Muscle of back (tissue), 13 donors: ENCODE measurements around the gene TMEM161A. TPM values are rescaled to one million over a fixed set of nuclear protein-coding genes. Genes with fewer than 3 reads are reported as not detected.
A peak's percentile ranks its signal among the peaks of the same experiment; 100 is the strongest.
"Not testable (repeated sequence)": the region's sequence is repeated elsewhere in the genome, so short reads cannot be mapped to it uniquely, and the experiment has no call there.

ENCODE experiments used
- DNase-seq, 3 donors: peaks; one replicate each; pipeline versions ENCODE4 v3.0.0 to v3.0.0-alpha.2; 2013
- long read RNA-seq, 9 donors: transcript quantifications; one replicate each; lab custom pipeline, GENCODE V29; 2026
- polyA plus RNA-seq, 10 donors: library from polyadenylated mRNA; unstranded; fragments of 120-200 nt; gene quantifications; one replicate each; pipeline ENCODE4 v1.2.1, GENCODE V29; 2013; ENCODE audit not compliant: insufficient read length in 10 of 10

TMEM161A gene
- 10 to 100 TPM; 16.8 to 26.9 (median 21.5) TPM for polyA plus RNA-seq
- long read RNA-seq, donor 1, partial matches to known transcripts, result 0 of 7 reads
- long read RNA-seq, donor 1, other reads (novel, unspliced or antisense), result 0 of 7 reads
- long read RNA-seq, donor 2, partial matches to known transcripts, result 6 of 9 reads
- long read RNA-seq, donor 2, other reads (novel, unspliced or antisense), result 0 of 9 reads
- long read RNA-seq, donor 3, result 0 reads
- long read RNA-seq, donor 4, transcript TMEM161A-201 (12 exons, 1,820 nt), result major isoform, 10 of 10 reads
- long read RNA-seq, donor 4, partial matches to known transcripts, result 0 of 10 reads
- long read RNA-seq, donor 4, other reads (novel, unspliced or antisense), result 0 of 10 reads
- long read RNA-seq, donor 5, transcript TMEM161A-201 (12 exons, 1,820 nt), result major isoform, 5 of 17 reads
- long read RNA-seq, donor 5, partial matches to known transcripts, result 12 of 17 reads
- long read RNA-seq, donor 5, other reads (novel, unspliced or antisense), result 0 of 17 reads
- long read RNA-seq, donor 6, partial matches to known transcripts, result 0 of 5 reads
- long read RNA-seq, donor 6, other reads (novel, unspliced or antisense), result 0 of 5 reads
- long read RNA-seq, donor 7, partial matches to known transcripts, result 0 of 3 reads
- long read RNA-seq, donor 7, other reads (novel, unspliced or antisense), result 0 of 3 reads
- long read RNA-seq, donor 8, transcript TMEM161A-201 (12 exons, 1,820 nt), result major isoform, 6 of 6 reads
- long read RNA-seq, donor 8, partial matches to known transcripts, result 0 of 6 reads
- long read RNA-seq, donor 8, other reads (novel, unspliced or antisense), result 0 of 6 reads
- long read RNA-seq, donor 9, partial matches to known transcripts, result 0 of 1 reads
- long read RNA-seq, donor 9, other reads (novel, unspliced or antisense), result 0 of 1 reads

- DNase-seq, result peak; percentile 98 to 99 (median 99)
Measured at GRCh38 chr19:19138109-19138981, at the start of gene TMEM161A. Gene TMEM161A, minus strand, starts transcription at chr19:19138478. Its CDS starts 50 bp downstream, at chr19:19138428.

DNA sequence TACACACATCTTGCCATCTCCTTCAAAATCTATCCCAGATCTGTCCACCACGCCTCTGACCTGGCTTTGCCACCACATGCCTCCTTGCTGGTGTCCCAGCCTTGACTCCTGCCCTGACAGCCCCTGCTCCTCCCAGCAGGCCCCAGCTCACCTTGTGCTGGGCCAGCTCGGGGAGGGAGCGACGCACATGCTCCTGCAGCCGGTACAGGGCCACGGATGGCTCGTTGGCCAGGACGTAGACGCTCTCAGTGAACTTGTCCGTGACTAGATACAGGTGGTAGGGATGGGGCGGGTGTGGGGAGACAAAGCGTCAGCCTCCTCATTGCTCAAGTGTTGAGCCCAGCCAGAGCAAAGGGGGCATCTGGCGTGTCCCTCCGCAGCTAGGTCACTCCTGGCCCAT is 48.5 kb upstream of the TMEM161A start:
- no peak for DNase-seq

DNA sequence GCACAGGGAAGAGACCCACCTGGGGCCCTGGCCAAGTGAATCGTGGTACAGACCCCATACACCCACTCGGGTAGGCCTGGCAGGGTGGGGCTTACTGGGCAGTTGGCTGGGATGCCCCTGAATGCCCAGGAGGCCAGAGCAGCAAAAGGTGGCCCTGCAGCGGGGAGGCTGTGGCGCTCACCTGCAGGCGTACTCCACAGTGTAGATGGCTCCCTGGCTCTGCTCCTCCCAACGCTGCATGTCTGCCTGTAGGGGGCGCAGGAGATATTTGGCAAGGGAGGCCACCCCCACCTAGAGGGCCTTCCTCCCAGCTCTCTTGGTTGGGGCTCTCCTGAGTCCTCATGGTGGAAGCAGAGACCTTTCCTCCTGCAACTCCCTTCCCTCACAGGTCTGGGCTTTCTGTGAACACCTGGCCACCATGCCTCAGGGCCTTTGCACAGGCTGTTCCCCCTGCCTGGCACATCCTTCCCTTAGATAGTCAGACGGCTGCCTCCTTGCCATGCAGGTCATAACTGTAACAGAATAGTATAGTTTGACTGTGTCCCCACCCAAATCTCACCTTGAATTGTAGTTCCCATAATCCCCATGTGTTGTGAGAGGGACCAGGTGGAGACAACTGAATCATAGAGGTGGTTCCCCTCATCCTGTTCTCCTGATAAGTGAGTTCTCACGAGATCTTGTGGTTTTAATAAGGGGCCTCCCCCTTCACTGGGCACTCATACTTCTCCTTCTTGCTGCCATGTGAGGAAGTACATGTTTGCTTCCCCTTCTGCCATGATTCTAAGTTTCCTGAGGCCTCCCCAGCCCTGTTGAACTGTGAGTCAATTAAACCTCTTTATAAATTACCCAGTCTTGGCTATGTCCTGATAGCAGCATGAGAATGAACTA is 47.8 kb upstream of the TMEM161A start:
- no peak for DNase-seq

DNA sequence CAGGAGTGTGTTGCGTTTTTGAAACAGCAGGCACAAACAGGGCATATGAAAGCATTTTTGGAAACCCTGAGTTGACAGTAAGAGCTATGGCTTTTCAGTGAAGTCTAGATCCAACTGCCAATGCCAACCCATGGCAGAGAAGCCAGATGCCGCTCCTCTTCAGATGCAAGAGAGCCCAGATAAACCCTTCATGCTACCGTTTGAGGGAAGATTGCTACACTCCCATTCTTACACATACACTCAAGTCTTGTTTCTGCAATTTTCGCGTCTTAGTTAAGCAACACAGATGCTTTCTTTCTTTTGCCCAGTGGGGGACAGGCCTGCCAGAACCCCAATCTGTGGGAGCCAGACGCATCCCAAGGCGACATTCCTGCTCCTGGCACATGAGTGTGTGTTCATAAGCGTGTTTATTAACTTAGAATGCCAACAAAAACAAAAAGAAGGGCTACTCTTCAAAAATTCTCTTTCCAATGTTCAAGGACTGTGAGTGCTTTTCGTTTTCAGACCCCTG is 43.3 kb upstream of the TMEM161A start:
- no peak for DNase-seq

- DNase-seq, result no peak
Measured at GRCh38 chr19:19179548-19180441, 41.5 kb upstream of the TMEM161A start.

GRCh38 chr19:19176950-19177349 is 38.7 kb upstream of the TMEM161A start:
- no peak for DNase-seq

DNA sequence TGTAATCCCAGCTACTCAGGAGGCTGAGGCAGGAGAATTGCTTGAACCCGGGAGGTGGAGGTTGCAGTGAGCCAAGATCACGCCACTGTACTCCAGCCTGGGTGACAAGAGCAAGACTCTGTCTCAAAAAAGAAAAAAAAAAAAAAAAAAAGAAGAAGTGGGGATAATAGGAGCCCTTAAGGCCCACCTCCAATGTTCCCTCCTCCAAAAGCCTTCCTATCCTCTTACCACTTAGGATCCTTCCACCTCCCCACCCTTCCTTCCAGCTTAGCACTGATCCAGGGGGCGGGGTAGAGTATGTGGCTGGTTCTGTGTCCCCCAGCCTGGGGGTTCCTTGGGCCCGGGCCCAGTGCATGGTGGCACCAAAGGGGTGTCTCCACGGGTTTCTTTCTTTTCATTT is 35.0 kb upstream of the TMEM161A start:
- DNase-seq, result not testable (repeated sequence)

DNA sequence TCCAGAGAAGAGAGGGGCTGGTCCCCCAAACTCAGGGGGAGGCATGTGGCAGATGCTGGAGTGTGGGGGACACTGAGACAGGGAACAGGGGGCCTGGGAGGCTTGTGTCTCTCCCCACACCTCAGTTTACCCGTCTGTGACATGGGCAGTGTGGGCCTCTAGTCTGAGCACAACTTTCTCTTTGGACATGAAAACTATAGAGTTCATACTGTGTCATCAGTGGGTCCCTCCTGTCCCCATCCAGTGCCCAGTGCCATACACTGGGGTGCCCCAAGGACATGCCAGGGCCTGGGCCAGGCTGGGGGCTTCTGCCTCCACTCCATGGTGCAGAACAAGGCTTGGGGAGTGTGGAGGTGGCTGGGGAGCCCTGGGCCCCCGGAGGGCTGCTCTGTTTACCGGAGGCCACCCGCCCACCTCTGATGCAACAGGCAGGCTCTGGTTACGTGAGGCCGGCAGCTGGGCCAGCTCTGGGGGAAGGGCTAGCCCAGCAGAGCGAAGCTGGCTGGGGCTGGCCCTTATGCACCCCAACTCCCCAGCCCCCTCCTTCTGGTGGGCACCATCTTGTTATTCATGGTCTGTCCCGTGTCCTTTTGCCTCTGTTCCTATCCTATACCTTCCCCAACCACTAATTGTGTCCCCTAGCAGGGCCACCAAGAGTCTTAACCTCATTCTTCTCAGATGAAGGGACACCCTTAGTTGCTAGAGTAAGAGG is 33.7 kb upstream of the TMEM161A start:
- peak in 2 of 3 donors; percentile 29 to 31 for DNase-seq

DNA sequence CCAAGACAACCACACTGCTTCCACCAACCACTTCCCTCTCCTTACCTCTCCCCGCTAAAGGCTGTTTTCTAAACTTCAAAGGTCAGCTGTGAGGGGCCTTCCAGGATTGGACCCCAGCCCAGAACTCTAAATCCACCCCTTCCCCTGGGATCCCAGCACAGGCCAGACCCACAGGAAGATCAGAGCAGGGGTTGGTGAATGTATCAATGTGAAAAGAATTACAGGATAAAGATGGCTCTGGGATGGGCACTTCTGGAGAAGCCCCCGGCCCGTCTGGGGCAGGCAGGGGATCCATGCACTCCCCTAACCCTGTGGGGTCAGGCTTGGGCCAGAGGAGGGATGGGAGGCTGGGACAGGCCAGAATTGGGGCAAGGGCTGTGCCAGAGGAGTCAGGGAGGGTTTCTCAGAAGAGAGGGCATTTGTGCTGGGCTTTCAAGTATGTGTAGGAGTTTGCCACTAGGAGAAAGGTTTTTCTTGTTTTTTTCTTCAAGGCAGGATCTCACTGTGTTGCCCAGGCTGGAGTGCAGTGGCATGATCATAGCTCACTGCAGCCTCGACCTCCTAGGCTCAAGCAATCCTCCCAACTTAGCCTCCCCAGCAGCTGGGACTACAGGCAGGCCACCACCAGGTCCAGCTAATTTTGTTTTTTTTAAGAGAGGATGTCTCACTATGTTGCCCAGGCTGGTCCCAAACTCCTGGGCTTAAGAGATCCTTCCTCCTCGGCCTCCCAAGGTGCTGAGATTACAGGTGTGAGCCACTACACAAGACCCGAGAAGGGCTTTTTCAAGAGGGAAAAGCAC is 32.8 kb upstream of the TMEM161A start:
- peak in 1 of 3 donors; percentile 35 for DNase-seq

GRCh38 chr19:19170053-19170872 is 32.0 kb upstream of the TMEM161A start, which contains the start of gene MEF2B:
Gene MEF2B, minus strand, starts transcription at chr19:19170263. Its CDS starts 19,528 bp downstream, at chr19:19150735.
- peak; percentile 45 to 72 (median 61) for DNase-seq

GRCh38 chr19:19169236-19170052 is 31.2 kb upstream of the TMEM161A start:
- no peak for DNase-seq

- DNase-seq, result no peak
Measured at GRCh38 chr19:19167612-19168011, 29.3 kb upstream of the TMEM161A start.

- no peak for DNase-seq
Measured at GRCh38 chr19:19165396-19165795, 27.1 kb upstream of the TMEM161A start.

- no peak for DNase-seq
Measured at GRCh38 chr19:19162495-19162894, 24.2 kb upstream of the TMEM161A start.

GRCh38 chr19:19160461-19161035 is 22.3 kb upstream of the TMEM161A start:
- no peak for DNase-seq
